Measurements from ENCODE around the gene BCAS3.
"Not testable (repeated sequence)": the region's sequence is repeated elsewhere in the genome, so short reads cannot be mapped to it uniquely, and the experiment has no call there.

Gene BCAS3

DNA sequence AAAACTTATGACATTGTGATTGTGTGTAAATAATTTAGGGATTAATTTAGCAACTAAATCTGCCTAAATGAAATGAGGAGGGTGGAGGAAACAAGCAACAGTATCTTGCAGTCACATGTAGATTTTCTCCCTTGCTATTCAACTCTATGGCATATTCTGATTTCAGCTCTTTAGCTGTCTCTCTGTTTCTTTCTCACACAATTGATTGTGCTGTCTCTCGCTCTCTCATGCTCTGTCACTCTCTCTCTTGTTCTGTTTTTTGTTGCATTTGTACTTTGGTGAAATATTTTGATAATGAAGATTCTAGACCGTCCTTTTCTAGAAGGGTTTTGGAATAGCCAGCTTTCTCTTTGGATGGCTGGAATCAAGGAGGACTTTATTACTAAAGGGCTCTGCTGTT lies 70.6 kb downstream of the BCAS3 start:
- DNase-seq (ENCODE audit: low spot score in 2 of 2): no peak
- no peak for ATAC-seq
- Mint-ChIP-seq H3K4me3 (no peak overlapping the region), H3K27ac (no peak overlapping the region), H3K9me3 (no peaks in the 10 kb centered on the region), H3K36me3 (no peaks in the 10 kb centered on the region), H3K4me1 (no peaks in the 10 kb centered on the region)

DNA sequence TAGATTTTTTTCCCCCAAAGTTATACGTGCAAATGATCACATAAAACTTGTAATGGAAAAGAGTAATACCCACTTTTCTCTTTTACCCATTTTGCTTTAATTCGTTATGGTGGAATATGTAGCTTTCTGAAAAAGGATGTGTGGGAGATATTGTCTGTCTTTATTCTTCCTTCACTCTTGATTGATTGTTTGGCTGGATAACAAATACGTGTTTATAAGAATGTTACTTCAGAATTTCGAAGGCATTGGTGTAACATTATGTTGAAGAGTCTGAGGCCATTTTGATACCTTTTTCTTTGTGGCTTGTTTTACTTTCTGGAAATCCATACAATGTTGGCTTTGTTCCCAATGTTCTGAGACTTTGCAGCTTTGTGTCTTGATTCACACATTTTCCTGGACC lies 71.4 kb downstream of the BCAS3 start:
- ATAC-seq (no peak), DNase-seq (ENCODE audit: low spot score in 2 of 2) (no peak)
- H3K27ac Mint-ChIP-seq: no peak overlapping the region
- no peak overlapping the region for H3K4me3 Mint-ChIP-seq
- H3K36me3 Mint-ChIP-seq: no peaks in the 10 kb centered on the region
- no peaks in the 10 kb centered on the region for H3K4me1 Mint-ChIP-seq
- H3K9me3 Mint-ChIP-seq: no peaks in the 10 kb centered on the region

DNA sequence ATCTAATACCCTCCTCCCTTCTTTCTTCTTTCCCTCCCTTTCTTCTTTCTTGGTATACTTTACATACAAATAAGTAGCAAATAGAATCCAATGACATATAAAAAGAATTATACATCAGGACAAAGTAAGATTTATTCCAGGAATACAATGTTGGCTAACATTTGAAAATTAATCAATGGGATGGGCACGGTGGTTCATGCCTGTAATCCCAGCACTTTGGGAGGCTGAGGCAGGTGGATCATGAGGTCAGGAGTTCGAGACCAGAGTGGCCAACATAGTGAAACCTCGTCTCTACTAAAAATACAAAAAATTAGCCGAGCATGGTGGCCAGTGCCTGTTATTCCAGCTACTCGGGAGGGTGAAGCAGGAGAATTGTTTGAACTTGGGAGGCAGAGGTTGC lies 72.1 kb downstream of the BCAS3 start:
- no peak for ATAC-seq
- no peak for DNase-seq (ENCODE audit: low spot score in 2 of 2)

DNA sequence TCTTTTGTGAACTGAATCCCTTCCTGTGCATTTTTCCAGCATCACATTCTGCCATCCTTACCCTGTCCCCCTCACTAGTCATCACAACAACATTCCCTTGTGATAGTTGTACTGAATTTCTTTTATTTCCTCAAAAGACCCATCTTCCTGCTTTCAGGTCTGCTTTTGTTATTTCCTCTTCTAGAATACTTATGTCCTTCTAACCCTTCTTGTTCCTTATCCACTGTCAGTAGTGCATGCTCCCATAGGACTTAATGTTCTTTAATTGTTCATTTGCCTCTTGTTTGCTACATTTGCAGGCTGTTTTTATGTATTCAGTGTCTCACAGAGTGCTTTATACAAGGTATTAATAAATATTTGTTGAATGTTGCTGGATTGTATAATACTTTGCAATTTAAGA lies 73.0 kb downstream of the BCAS3 start:
- Mint-ChIP-seq H3K4me3 (no peak overlapping the region), H3K9me3 (no peaks in the 10 kb centered on the region)

More for the DNA sequence above, 72.1 kb downstream of the BCAS3 start:
- Mint-ChIP-seq H3K4me1 (no peaks in the 10 kb centered on the region), H3K36me3 (no peaks in the 10 kb centered on the region), H3K27ac (no peak overlapping the region), H3K4me3 (no peak overlapping the region), H3K9me3 (no peaks in the 10 kb centered on the region)

DNA sequence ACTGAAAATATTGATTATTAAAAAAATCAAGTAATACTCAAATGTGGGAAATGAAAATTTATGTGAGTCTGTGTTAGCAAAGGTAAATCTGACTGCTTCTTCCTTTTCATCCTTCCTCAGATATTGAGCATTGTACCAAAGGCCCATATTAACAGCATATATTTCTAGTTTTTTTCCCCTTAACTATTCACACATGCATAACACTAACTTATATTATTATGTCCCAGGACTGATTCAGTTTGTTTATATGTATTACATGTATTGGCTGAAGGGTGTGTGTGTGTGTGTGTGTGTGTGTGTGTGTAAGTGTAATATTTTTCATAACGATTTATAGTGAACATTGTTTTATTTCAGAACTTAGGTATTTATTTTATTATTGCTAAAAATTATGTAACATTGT lies 74.2 kb downstream of the BCAS3 start:
- Mint-ChIP-seq H3K36me3 (no peaks in the 10 kb centered on the region), H3K4me1 (no peaks in the 10 kb centered on the region)
- no peak for DNase-seq (ENCODE audit: low spot score in 2 of 2)

More for the DNA sequence above, 73.0 kb downstream of the BCAS3 start:
- Mint-ChIP-seq H3K27ac (no peak overlapping the region), H3K36me3 (no peaks in the 10 kb centered on the region), H3K4me1 (no peaks in the 10 kb centered on the region)
- ATAC-seq (no peak), DNase-seq (ENCODE audit: low spot score in 2 of 2) (no peak)

DNA sequence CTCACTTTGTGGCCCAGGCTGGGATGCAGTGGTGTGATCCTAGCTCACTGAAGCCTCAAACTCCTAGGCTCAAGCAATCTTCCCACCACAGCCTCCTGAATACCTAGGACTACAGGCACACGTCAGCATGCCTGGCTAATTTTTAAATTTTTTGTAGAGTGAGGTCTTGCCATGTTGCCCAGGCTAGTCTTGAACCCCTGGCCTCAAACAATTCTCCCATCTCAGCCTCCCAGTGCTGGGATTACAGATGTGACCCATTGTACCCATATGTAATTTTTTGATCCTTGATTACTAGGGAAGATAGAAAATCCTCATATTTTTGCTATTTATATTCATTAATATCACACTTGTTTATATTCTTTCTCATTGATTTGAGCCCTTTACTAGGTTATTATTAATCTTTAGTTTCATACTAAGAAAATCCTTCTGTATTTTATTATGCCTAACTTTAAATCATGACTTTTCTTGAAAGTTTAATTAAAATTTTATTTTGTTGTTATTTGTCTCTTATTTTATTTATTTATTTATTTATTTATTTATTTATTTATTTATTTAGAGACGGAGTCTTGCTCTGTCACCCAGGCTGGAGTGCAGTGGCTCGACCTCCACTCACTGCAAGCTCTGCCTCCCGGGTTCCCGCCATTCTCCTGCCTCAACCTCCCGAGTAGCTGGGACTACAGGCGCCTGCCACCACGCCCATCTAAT lies 75.4 kb downstream of the BCAS3 start:
- no peaks in the 10 kb centered on the region for H3K36me3 Mint-ChIP-seq
- H3K4me1 Mint-ChIP-seq: no peaks in the 10 kb centered on the region
- H3K9me3 Mint-ChIP-seq: no peaks in the 10 kb centered on the region
- H3K27ac Mint-ChIP-seq: no peak overlapping the region
- DNase-seq (ENCODE audit: low spot score in 2 of 2): no peak
- ATAC-seq: no peak
- no peak overlapping the region for H3K4me3 Mint-ChIP-seq

More for the DNA sequence above, 74.2 kb downstream of the BCAS3 start:
- Mint-ChIP-seq H3K9me3 (no peaks in the 10 kb centered on the region), H3K27ac (no peak overlapping the region), H3K4me3 (no peak overlapping the region)
- ATAC-seq: no peak

DNA sequence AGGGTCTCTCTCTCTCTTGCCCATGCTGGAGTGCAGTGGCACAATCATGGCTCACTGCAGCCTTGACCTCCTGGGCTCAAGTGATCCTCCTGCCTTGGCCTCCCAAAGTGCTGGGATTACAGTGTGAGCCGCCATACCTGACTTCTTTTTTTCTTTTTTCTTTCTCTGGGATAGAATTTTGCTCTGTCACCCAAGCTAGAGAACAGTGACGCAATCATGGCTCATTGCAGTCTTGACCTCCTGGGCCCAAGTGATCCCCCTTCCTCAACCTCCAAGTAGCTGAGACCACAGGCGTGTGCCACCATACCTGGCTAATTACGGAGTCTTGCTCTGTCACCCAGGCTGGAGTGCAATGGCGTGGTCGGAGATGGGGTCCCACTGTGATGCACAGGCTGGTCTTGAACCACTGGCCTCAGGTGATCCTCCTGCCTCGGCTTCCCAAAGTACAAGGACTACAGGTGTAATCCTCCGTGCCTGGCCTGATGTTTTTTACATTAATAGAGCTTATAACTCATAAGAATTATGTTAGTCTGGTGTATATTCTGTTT lies 76.5 kb downstream of the BCAS3 start:
- DNase-seq (ENCODE audit: low spot score in 2 of 2) (no peak), ATAC-seq (no peak)
- Mint-ChIP-seq H3K9me3 (no peaks in the 10 kb centered on the region), H3K4me1 (no peaks in the 10 kb centered on the region), H3K4me3 (no peak overlapping the region), H3K27ac (no peak overlapping the region), H3K36me3 (no peaks in the 10 kb centered on the region)

DNA sequence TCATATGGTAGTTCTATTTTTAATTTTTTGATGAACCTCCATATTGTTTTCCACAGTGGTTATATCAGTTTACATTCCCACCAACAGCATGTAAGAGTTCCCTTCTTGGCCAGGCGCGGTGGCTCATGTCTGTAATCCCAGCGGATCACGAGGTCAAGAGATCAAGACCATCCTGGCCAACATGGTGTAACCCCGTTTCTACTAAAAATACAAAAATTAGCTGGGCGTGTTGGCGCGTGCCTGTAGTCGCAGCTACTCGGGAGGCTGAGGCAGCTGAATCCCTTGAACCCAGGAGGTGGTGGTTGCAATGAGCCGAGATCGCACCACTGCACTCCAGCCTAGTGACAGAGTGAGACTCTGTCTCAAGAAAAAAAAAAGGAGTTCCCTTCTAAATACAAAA lies 79.1 kb downstream of the BCAS3 start:
- ATAC-seq; H3K27ac Mint-ChIP-seq; H3K9me3 Mint-ChIP-seq; DNase-seq (ENCODE audit: low spot score in 2 of 2); H3K4me1 Mint-ChIP-seq; H3K4me3 Mint-ChIP-seq; H3K36me3 Mint-ChIP-seq: not testable (repeated sequence)

DNA sequence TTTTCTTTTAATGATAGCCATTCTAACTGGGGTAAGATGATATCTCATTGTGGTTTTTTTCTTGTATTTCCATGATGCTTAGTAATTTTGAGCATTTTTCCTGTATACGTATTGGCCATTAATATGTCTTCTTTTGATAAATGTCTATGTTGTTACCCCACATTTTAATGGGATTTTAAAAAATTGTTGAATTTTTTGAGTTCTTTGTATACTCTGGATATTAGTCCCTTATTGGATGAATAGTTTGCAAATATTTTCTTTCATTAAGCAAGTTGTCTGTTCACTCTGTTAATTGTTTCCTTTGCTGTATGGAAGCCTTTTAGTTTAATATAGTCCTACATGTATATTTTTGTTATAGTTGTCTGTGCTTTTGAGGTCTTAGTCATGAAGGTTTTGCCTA lies 79.8 kb downstream of the BCAS3 start:
- H3K27ac Mint-ChIP-seq: no peak overlapping the region
- H3K4me1 Mint-ChIP-seq: no peaks in the 10 kb centered on the region
- no peak for ATAC-seq
- no peaks in the 10 kb centered on the region for H3K36me3 Mint-ChIP-seq
- peaks cover 8% of the 10 kb centered on the region for H3K9me3 Mint-ChIP-seq
- no peak overlapping the region for H3K4me3 Mint-ChIP-seq
- DNase-seq (ENCODE audit: low spot score in 2 of 2): no peak

DNA sequence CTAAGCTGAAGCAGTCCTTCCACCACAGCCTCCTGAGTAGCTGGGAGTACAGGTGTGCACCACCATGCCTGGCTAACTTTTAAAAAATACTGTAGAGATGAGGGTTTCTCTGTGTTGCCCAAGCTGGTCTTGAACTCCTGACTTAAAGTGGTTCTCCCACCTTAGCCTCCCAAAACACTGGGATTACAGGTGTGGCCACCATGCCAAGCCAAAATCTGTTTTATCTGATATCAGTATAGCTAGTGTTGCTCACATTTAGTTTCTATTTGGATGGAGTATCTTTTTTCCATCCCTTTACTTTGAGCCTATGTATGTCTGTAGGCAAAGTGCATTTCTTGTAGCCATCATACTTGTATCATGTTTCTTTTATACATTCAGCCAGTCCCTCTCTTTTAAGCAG lies 82.1 kb downstream of the BCAS3 start:
- ATAC-seq (no peak), DNase-seq (ENCODE audit: low spot score in 2 of 2) (no peak)
- Mint-ChIP-seq H3K36me3 (no peaks in the 10 kb centered on the region), H3K4me1 (peaks cover 11% of the 10 kb centered on the region), H3K27ac (no peak overlapping the region), H3K9me3 (peaks cover 14% of the 10 kb centered on the region), H3K4me3 (no peak overlapping the region)

DNA sequence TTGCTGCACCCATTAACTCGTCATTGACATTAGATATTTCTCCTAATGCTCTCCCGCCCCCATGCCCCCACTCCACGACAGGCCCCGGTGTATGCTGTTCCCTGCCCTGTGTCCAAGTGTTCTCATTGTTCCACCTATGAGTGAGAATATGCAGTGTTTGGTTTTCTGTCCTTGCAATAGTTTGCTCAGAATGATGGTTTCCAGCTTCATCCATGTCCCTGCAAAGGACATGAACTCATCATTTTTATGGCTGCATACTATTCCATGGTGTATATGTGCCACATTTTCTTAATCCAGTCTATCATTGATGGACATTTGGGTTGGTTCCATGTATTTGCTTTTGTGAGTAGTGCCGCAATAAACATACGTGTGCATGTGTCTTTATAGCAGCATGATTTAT lies 83.7 kb downstream of the BCAS3 start:
- not testable (repeated sequence) for H3K36me3 Mint-ChIP-seq

DNA sequence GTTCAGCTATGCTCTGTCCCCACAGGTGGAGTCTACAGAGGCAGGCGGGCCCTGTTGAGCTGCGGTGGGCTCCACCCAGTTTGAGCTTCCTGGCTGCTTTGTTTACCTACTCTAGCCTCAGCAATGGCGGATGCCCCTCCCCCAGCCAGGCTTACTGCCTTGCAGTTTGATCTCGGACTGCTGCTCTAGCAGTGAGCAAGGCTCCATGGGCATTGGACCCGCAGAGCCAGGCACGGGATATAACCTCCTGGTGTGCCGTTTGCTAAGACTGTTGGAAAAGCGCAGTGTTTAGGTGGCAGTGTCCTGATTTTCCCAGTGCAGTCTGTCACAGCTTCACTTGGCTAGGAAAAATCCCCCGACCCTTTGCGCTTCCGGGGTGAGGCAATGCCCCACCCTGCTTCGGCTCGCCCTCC lies 89.1 kb downstream of the BCAS3 start:
- ATAC-seq (no peak), DNase-seq (ENCODE audit: low spot score in 2 of 2) (no peak)
- H3K4me3 Mint-ChIP-seq: no peak overlapping the region
- H3K9me3 Mint-ChIP-seq: peaks cover 9% of the 10 kb centered on the region
- H3K36me3 Mint-ChIP-seq: no peaks in the 10 kb centered on the region
- H3K4me1 Mint-ChIP-seq: peaks cover 39% of the 10 kb centered on the region
- H3K27ac Mint-ChIP-seq: peak overlapping the region; percentile 67

More for the DNA sequence above, 83.7 kb downstream of the BCAS3 start:
- peaks cover 22% of the 10 kb centered on the region for H3K4me1 Mint-ChIP-seq
- peaks cover 17% of the 10 kb centered on the region for H3K9me3 Mint-ChIP-seq
- not testable (repeated sequence) for DNase-seq (ENCODE audit: low spot score in 2 of 2); ATAC-seq; H3K4me3 Mint-ChIP-seq; H3K27ac Mint-ChIP-seq

DNA sequence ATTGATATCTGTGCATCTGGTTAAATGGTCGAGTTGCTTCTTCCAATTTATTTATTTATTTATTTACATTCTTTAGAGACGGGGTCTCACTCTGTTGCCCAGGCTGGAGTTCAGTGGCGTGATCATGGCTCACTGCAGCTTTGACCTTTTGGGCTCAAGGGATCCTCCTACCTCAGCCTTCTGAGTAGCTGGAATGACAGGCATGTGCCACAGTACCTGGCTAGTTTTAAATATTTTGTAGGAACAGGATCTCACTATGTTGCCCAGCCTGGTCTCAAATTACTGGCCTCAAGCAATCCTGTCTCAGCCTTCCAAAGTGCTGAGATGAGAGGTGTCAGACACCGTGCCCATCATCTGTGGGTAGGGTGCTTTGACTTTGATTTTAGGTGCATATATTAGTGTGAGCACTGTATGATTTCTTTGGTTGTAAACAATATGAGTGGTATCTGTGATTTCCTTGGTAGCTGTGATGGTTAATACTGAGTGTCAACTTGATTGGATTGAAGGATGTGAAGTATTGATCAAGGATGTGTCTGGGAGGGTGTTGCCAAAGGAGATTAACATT lies 90.2 kb downstream of the BCAS3 start:
- ATAC-seq (no peak), DNase-seq (ENCODE audit: low spot score in 2 of 2) (no peak)
- H3K9me3 Mint-ChIP-seq: peaks cover 9% of the 10 kb centered on the region
- no peak overlapping the region for H3K4me3 Mint-ChIP-seq
- H3K4me1 Mint-ChIP-seq: peaks cover 39% of the 10 kb centered on the region
- H3K27ac Mint-ChIP-seq: no peak overlapping the region
- H3K36me3 Mint-ChIP-seq: no peaks in the 10 kb centered on the region

DNA sequence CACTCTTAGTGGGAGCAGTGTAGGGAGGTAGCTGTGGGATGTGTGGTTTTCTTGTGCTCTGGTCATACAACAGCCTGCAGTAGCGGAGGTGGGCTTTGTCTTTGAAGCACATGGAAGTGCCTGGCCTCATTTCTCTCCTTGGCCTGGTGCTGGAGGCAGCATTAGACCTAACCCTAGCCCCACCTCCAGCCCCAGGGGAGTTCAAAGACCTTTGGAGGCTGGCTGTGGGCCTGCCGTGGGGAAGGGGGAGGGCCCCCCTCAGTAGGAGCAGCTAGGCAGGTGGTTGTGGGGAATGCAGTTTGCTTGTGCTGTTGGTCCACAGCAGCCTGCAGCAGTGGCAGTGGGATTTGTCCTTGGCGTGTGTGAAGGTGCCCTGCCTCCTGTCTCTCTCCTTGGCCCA lies 91.7 kb downstream of the BCAS3 start:
- H3K36me3 Mint-ChIP-seq: no peaks in the 10 kb centered on the region
- no peak overlapping the region for H3K27ac Mint-ChIP-seq
- H3K9me3 Mint-ChIP-seq: peaks cover 4% of the 10 kb centered on the region
- ATAC-seq: no peak
- peaks cover 32% of the 10 kb centered on the region for H3K4me1 Mint-ChIP-seq
- H3K4me3 Mint-ChIP-seq: no peak overlapping the region
- no peak for DNase-seq (ENCODE audit: low spot score in 2 of 2)

DNA sequence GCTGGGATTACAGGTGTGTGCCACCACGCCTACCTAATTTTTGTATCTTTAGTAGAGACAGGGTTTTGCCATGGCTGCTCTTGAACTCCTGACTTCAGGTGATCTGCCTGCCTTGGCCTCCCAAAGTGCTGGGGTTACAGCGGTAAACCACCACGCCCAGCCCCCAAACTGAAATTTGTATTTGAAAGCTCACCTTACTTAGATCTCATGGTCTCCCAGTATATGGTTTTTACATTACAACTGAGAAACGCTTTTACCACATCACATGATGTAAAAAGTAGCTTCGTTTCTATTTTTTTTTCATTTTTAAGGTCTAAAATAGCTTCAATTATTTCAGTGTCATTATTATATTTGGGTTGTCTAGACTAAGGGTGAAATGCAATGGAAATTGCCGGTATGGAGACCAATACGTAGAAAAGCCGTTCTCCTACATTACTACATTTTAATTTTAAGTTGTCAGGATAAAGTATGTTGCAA lies 93.3 kb downstream of the BCAS3 start:
- no peak overlapping the region for H3K27ac Mint-ChIP-seq
- no peaks in the 10 kb centered on the region for H3K9me3 Mint-ChIP-seq
- DNase-seq (ENCODE audit: low spot score in 2 of 2) (no peak), ATAC-seq (no peak)
- no peak overlapping the region for H3K4me3 Mint-ChIP-seq
- H3K4me1 Mint-ChIP-seq: peaks cover 18% of the 10 kb centered on the region
- no peaks in the 10 kb centered on the region for H3K36me3 Mint-ChIP-seq

DNA sequence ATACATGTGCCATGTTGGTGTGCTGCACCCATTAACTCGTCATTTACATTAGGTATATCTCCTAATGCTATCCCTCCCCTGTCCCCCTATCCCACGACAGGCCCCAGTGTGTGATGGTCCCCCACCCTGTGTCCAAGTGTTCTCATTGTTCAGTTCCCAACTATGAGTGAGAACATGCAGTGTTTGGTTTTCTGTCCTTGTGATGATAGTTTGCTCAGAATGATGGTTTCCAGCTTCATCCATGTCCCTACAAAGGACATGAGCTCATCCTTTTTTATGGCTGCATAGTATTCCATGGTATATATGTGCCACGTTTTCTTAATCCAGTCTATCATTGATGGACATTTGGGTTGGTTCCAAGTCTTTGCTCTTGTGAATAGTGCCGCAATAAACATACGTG lies 94.0 kb downstream of the BCAS3 start:
- ATAC-seq, H3K4me3 Mint-ChIP-seq, H3K36me3 Mint-ChIP-seq: not testable (repeated sequence)

More for the DNA sequence above, 94.0 kb downstream of the BCAS3 start:
- not testable (repeated sequence) for DNase-seq (ENCODE audit: low spot score in 2 of 2); H3K27ac Mint-ChIP-seq; H3K9me3 Mint-ChIP-seq
- H3K4me1 Mint-ChIP-seq: peaks cover 13% of the 10 kb centered on the region

Data from stimulated activated effector memory CD8-positive, alpha-beta T cell treated with anti-CD3 and anti-CD28 coated beads, Interleukin-12 subunit alpha, Interleukin-12 subunit beta, amount 100 ng/mL, for 72 hours (primary cell).